Kasumi-1 (cell line): ENCODE results near the gene CD68.
"Not testable (repeated sequence)": the region's sequence is repeated elsewhere in the genome, so short reads cannot be mapped to it uniquely, and the experiment has no call there.

Experiments used
- DNase-seq, 2 experiments: peaks; one replicate each; lab custom pipeline; 2025; lab: John Stamatoyannopoulos, UW

The CD68 gene

GRCh38 chr17:7613769-7614424 lies 34.5 kb downstream of the CD68 start:
- DNase-seq, result no peak

GRCh38 chr17:7614425-7615264 lies 35.2 kb downstream of the CD68 start, which contains the start of gene FXR2:
FXR2 (minus strand) TSS chr17:7614897; CDS start chr17:7614532, 365 bp downstream.
- DNase-seq, result peak; percentile 93 to 97

GRCh38 chr17:7615265-7615747 lies 35.9 kb downstream of the CD68 start:
- DNase-seq, result no peak

- DNase-seq, result no peak
These were observed 39.2 kb downstream of the CD68 start for GRCh38 chr17:7618608-7619007.

GRCh38 chr17:7620835-7621234 lies 41.4 kb downstream of the CD68 start:
- no peak for DNase-seq

- DNase-seq, result no peak
These were observed 44.2 kb downstream of the CD68 start for GRCh38 chr17:7623661-7624060.

- not testable (repeated sequence) for DNase-seq
These were observed 46.3 kb downstream of the CD68 start for GRCh38 chr17:7625749-7626148.

- no peak for DNase-seq
These were observed 46.9 kb downstream of the CD68 start for GRCh38 chr17:7626307-7626706.

- no peak for DNase-seq
These were observed 47.5 kb downstream of the CD68 start for GRCh38 chr17:7626956-7627249.

GRCh38 chr17:7627250-7628121 lies 48.0 kb downstream of the CD68 start, which contains the start of gene SAT2:
SAT2 (minus strand) TSS chr17:7627821; CDS start chr17:7627635, 186 bp downstream.
- peak; percentile 69 to 76 for DNase-seq

- no peak for DNase-seq
These were observed 50.6 kb downstream of the CD68 start, which contains the start of gene SHBG for GRCh38 chr17:7629939-7630571. SHBG (plus strand) TSS chr17:7630135; CDS start chr17:7630173, 38 bp downstream.
